Kidney (tissue), 14 donors: ENCODE data around the gene ACP2. TPM values are rescaled to one million over a fixed set of nuclear protein-coding genes. Genes with fewer than 3 reads are reported as not detected.

Experiments
- DNase-seq, 5 donors: peaks; one replicate each; pipeline ENCODE4 v3.0.0-alpha.2; 2013 to 2020
- FAIRE-seq: peaks from 2 replicates; lab custom pipeline; 2012; peaks lifted over from hg19 to GRCh38; lab: Jason Lieb, UNC
- H3K27ac ChIP-seq, 2 donors: one replicate each; pipeline ENCODE4 v1.7.0; 2013; ENCODE audit warnings: low read depth in 2 of 2, low read length in 2 of 2, inconsistent platforms in 1 of 2
- H3K27me3 ChIP-seq: one replicate; pipeline ENCODE4 v1.7.1; 2013; ENCODE audit warnings: low read length, inconsistent platforms; ENCODE audit not compliant: control insufficient read depth, insufficient read depth
- H3K36me3 ChIP-seq, 3 donors: one replicate each; pipeline versions ENCODE4 v1.7.0 to v1.7.1; 2013; ENCODE audit warnings: low read length in 3 of 3, control low read depth in 1 of 3, inconsistent platforms in 1 of 3; ENCODE audit not compliant: insufficient read depth in 3 of 3, control insufficient read depth in 2 of 3
- H3K4me1 ChIP-seq, 3 donors: one replicate each; pipeline versions ENCODE4 v1.7.0 to v1.7.1; 2013; ENCODE audit warnings: low read length in 3 of 3, inconsistent platforms in 1 of 3, low read depth in 1 of 3; ENCODE audit not compliant: control insufficient read depth in 2 of 3, insufficient read depth in 2 of 3
- H3K4me3 ChIP-seq, 3 donors: one replicate each; pipeline versions ENCODE4 v1.7.0 to v1.8.1; 2013; ENCODE audit warnings: low read length in 3 of 3, control low read depth in 1 of 3, inconsistent platforms in 1 of 3
- H3K9ac ChIP-seq, 3 donors: one replicate each; pipeline versions ENCODE4 v1.7.0 to v1.7.1; 2013; ENCODE audit warnings: low read length in 3 of 3, control low read depth in 1 of 3, inconsistent platforms in 1 of 3
- H3K9me3 ChIP-seq, 3 donors: one replicate each; pipeline versions ENCODE4 v1.7.0 to v1.7.1; 2013; ENCODE audit warnings: low read length in 3 of 3, control low read depth in 1 of 3, inconsistent platforms in 1 of 3; ENCODE audit not compliant: control insufficient read depth in 2 of 3, insufficient read depth in 1 of 3
- CTCF ChIP-seq: IDR thresholded peaks from 3 replicates; pipeline ENCODE4 v1.5.1; 2012; ENCODE audit warnings: mild to moderate bottlenecking, moderate library complexity, borderline replicate concordance; ENCODE audit not compliant: insufficient read depth; ENCODE audit errors: extremely low read depth
- intact Hi-C: fragments of 100-400 bp; cut with DNase I; formaldehyde crosslinking; loops from one replicate; pipeline ENCODE4 v1.11.1; 2022
- polyA plus RNA-seq: library from polyadenylated mRNA; stranded (reverse); fragments of 350-450 nt; fragmentation: Illumina TruSeq; extraction: RNeasy Lipid Tissue Mini Kit (QIAGEN cat#74804); gene quantifications from one replicate; pipeline ENCODE4 v1.2.3, GENCODE V29; 2014; ENCODE audit warnings: low read depth, low replicate concordance; ENCODE audit not compliant: insufficient read depth
- total RNA-seq: library from RNA; stranded (reverse); fragmentation: NEBNext Ultra II Directional; extraction: Animal tissue kit (Norgen Biotek cat#: 25700); gene quantifications from one replicate; pipeline ENCODE4 v1.2.1, GENCODE V29; 2021
- donor health status: control.
- donor health status: control.
- donor health status: control.
- donor health status: control.
- donor health status: control.
- donor health status: DM: yes; HTN: yes; CAD: no.
- donor health status: Normal renal cell carcinoma (clear cell type).

ACP2 gene
- total and polyA plus RNA-seq, 2 donors from 2014 or later = 45.1 to 72.7 TPM

- H3K27me3 ChIP-seq = no peaks in the 10 kb centered on the region
- no peak for TF ChIP-seq CTCF
- no peak for FAIRE-seq
- peaks cover 5 to 15% (median 12%) of the 10 kb centered on the region in 3 donors for H3K36me3 ChIP-seq
- H3K9me3 ChIP-seq = no peaks in the 10 kb centered on the region
- H3K27ac ChIP-seq = peak overlapping the region; percentile 87 to 91
- intact Hi-C loops = no loop called here
- H3K4me3 ChIP-seq = peak overlapping the region; percentile 88 to 98 (median 96)
- H3K9ac ChIP-seq = peak overlapping the region; percentile 65 to 94 (median 78)
- no peak for DNase-seq
- peaks cover 2 to 32% (median 19%) of the 10 kb centered on the region in 3 donors for H3K4me1 ChIP-seq
These were observed 733 bp upstream of the ACP2 start for GRCh38 chr11:47249378-47249715.

- FAIRE-seq (no peak), DNase-seq (no peak)
- no peaks in the 10 kb centered on the region for H3K9me3 ChIP-seq
- intact Hi-C loops = no loop called here
- no peaks in the 10 kb centered on the region for H3K27me3 ChIP-seq
- TF ChIP-seq CTCF = no peak
- peak overlapping the region; percentile 2 to 87 for H3K27ac ChIP-seq
- peak overlapping the region; percentile 88 to 98 (median 96) for H3K4me3 ChIP-seq
- H3K4me1 ChIP-seq = peaks cover 2 to 21% (median 11%) of the 10 kb centered on the region in 3 donors
- H3K9ac ChIP-seq = peak overlapping the region; percentile 8 to 94 (median 78)
- peaks cover 5 to 19% (median 16%) of the 10 kb centered on the region in 3 donors for H3K36me3 ChIP-seq
These were observed 330 bp downstream of the ACP2 start for GRCh38 chr11:47248304-47248663.

- TF ChIP-seq CTCF = no peak
- intact Hi-C loops = no loop called here
- FAIRE-seq = no peak
These were observed 1.1 kb downstream of the ACP2 start for GRCh38 chr11:47247502-47247901.

More at GRCh38 chr11:47247502-47247901, 1.1 kb downstream of the ACP2 start:
- H3K9ac ChIP-seq = peak overlapping the region in 1 of 3 donors; percentile 78
- H3K36me3 ChIP-seq = peaks cover 5 to 27% (median 23%) of the 10 kb centered on the region in 3 donors
- H3K4me3 ChIP-seq = peak overlapping the region in 2 of 3 donors; percentile 88 to 96
- no peaks in the 10 kb centered on the region for H3K27me3 ChIP-seq
- DNase-seq = no peak
- H3K4me1 ChIP-seq = peaks cover 2 to 21% (median 9%) of the 10 kb centered on the region in 3 donors
- H3K27ac ChIP-seq = no peak overlapping the region
- no peaks in the 10 kb centered on the region for H3K9me3 ChIP-seq
